GM19238 (cell line): ENCODE data around the gene VRK2.

Experiments used
- DNase-seq: peaks from one replicate; pipeline ENCODE4 v3.0.0; 2011; ENCODE audit warnings: low spot score; ENCODE audit not compliant: insufficient read length

VRK2 gene

GRCh38 chr2:58046585-58047372 lies at the start of gene VRK2:
TSS of gene VRK2 (plus strand) at chr2:58046806. CDS start at chr2:58048832, 2,026 bp downstream.
- peak; percentile 68 for DNase-seq

- DNase-seq: no peak
Measured at GRCh38 chr2:58006256-58006951, 40.2 kb upstream of the VRK2 start.

GRCh38 chr2:58006952-58007284 lies 39.7 kb upstream of the VRK2 start:
- no peak for DNase-seq

GRCh38 chr2:58010599-58010998 lies 36.0 kb upstream of the VRK2 start:
- DNase-seq: no peak

- no peak for DNase-seq
Measured at GRCh38 chr2:58019229-58019628, 27.4 kb upstream of the VRK2 start.

GRCh38 chr2:58025150-58025933 lies 21.3 kb upstream of the VRK2 start:
- DNase-seq: no peak

- no peak for DNase-seq
Measured at GRCh38 chr2:58027029-58027428, 19.6 kb upstream of the VRK2 start.

- no peak for DNase-seq
Measured at GRCh38 chr2:58030771-58031170, 15.8 kb upstream of the VRK2 start.

GRCh38 chr2:58032016-58032763 lies 14.4 kb upstream of the VRK2 start:
- no peak for DNase-seq

GRCh38 chr2:58032764-58033080 lies 13.9 kb upstream of the VRK2 start:
- no peak for DNase-seq

GRCh38 chr2:58033530-58033929 lies 13.1 kb upstream of the VRK2 start:
- DNase-seq: no peak

- no peak for DNase-seq
Measured at GRCh38 chr2:58035352-58035751, 11.3 kb upstream of the VRK2 start.

- DNase-seq: no peak
Measured at GRCh38 chr2:58039170-58039611, 7.4 kb upstream of the VRK2 start.

GRCh38 chr2:58042486-58042970 lies 4.1 kb upstream of the VRK2 start:
- no peak for DNase-seq

- DNase-seq: no peak
Measured at GRCh38 chr2:58044145-58044544, 2.5 kb upstream of the VRK2 start.

GRCh38 chr2:58045580-58046334 lies 849 bp upstream of the VRK2 start:
- no peak for DNase-seq

- no peak for DNase-seq
Measured at GRCh38 chr2:58046335-58046584, 346 bp upstream of the VRK2 start.

- DNase-seq: no peak
Measured at GRCh38 chr2:58047373-58047935, 848 bp downstream of the VRK2 start.

- DNase-seq: no peak
Measured at GRCh38 chr2:58047961-58048360, 1.4 kb downstream of the VRK2 start.

- DNase-seq: no peak
Measured at GRCh38 chr2:58051445-58051844, 4.8 kb downstream of the VRK2 start.

GRCh38 chr2:58052978-58053377 lies 6.4 kb downstream of the VRK2 start:
- no peak for DNase-seq
